ENCODE data around the gene CPNE1.

Gene CPNE1

GRCh38 chr20:35600993-35601973, 63.4 kb downstream of the CPNE1 start:
- H3K9ac ChIP-seq, result peak overlapping the region in 8 of 11 experiments; percentile 1 to 55 (median 26); a peak in 7 of 22 replicates
- TF ChIP-seq Cebpa-rat (IDR thresholded peaks at IDR 0.05), result no peak

GRCh38 chr20:35600176-35600992, 64.3 kb downstream of the CPNE1 start:
- TF ChIP-seq Cebpa-rat (IDR thresholded peaks at IDR 0.05), result no peak
- Histone ChIP-seq H3K4me1 (peaks cover 5 to 13% (median 12%) of the 10 kb centered on the region in 10 experiments; a peak in 18 of 20 replicates), H3K9ac (no peak overlapping the region), H3K9me3 (replicated peaks in 1 of 11) (no peaks in the 10 kb centered on the region), H3K4me3 (peak overlapping the region in 2 of 10 experiments; percentile 51 to 62; a peak in 4 of 20 replicates), H4K20me1 (peaks cover 0 to 16% (median 0%) of the 10 kb centered on the region in 11 experiments; a peak in 4 of 22 replicates), H3K4me2 (peak overlapping the region in 8 of 11 experiments; percentile 81 to 91 (median 86); a peak in 12 of 22 replicates), H3K36me3 (no peaks in the 10 kb centered on the region), H3K27me3 (peaks cover 27 to 45% (median 39%) of the 10 kb centered on the region in 11 experiments), H3K27ac (no peak overlapping the region)

More at GRCh38 chr20:35600993-35601973, 63.4 kb downstream of the CPNE1 start:
- Histone ChIP-seq H3K27me3 (peaks cover 27 to 45% (median 39%) of the 10 kb centered on the region in 11 experiments), H3K9me3 (replicated peaks in 1 of 11) (no peaks in the 10 kb centered on the region), H3K4me1 (peaks cover 5 to 13% (median 12%) of the 10 kb centered on the region in 10 experiments; a peak in 18 of 20 replicates), H3K4me3 (peak overlapping the region; percentile 35 to 62 (median 44); a peak in 19 of 20 replicates), H3K27ac (no peak overlapping the region), H3K36me3 (no peaks in the 10 kb centered on the region), H4K20me1 (peaks cover 0 to 16% (median 0%) of the 10 kb centered on the region in 11 experiments; a peak in 4 of 22 replicates), H3K4me2 (peak overlapping the region; percentile 76 to 91 (median 86))

- no peak overlapping the region for H3K4me2 ChIP-seq
- peaks cover 27 to 45% (median 39%) of the 10 kb centered on the region in 11 experiments for H3K27me3 ChIP-seq
- no peak for TF ChIP-seq Cebpa-rat (IDR thresholded peaks at IDR 0.05)
- no peaks in the 10 kb centered on the region for H3K9me3 ChIP-seq (replicated peaks in 1 of 11)
- H3K36me3 ChIP-seq, result no peaks in the 10 kb centered on the region
- H4K20me1 ChIP-seq, result peaks cover 0 to 16% (median 0%) of the 10 kb centered on the region in 11 experiments; a peak in 4 of 22 replicates
- no peak overlapping the region for H3K27ac ChIP-seq
- H3K9ac ChIP-seq, result no peak overlapping the region
- peaks cover 5 to 13% (median 12%) of the 10 kb centered on the region in 10 experiments; a peak in 18 of 20 replicates for H3K4me1 ChIP-seq
- H3K4me3 ChIP-seq, result no peak overlapping the region
These were observed 65.0 kb downstream of the CPNE1 start for GRCh38 chr20:35599776-35600120.

- Histone ChIP-seq H3K36me3 (no peaks in the 10 kb centered on the region), H3K4me2 (no peak overlapping the region), H3K9me3 (replicated peaks in 1 of 11) (no peaks in the 10 kb centered on the region), H3K4me1 (peaks cover 5 to 13% (median 12%) of the 10 kb centered on the region in 10 experiments; a peak in 18 of 20 replicates), H3K27me3 (peaks cover 27 to 45% (median 39%) of the 10 kb centered on the region in 11 experiments), H3K27ac (no peak overlapping the region), H3K4me3 (no peak overlapping the region), H4K20me1 (peaks cover 0 to 16% (median 0%) of the 10 kb centered on the region in 11 experiments; a peak in 4 of 22 replicates), H3K9ac (no peak overlapping the region)
- TF ChIP-seq Cebpa-rat (IDR thresholded peaks at IDR 0.05), result no peak
These were observed 65.6 kb downstream of the CPNE1 start for GRCh38 chr20:35598899-35599775.

- no peaks in the 10 kb centered on the region for H3K36me3 ChIP-seq
- peaks cover 5 to 13% (median 12%) of the 10 kb centered on the region in 10 experiments; a peak in 18 of 20 replicates for H3K4me1 ChIP-seq
- peaks cover 27 to 44% (median 39%) of the 10 kb centered on the region in 11 experiments for H3K27me3 ChIP-seq
- no peak overlapping the region for H3K9ac ChIP-seq
- H4K20me1 ChIP-seq, result peaks cover 0 to 16% (median 0%) of the 10 kb centered on the region in 11 experiments; a peak in 4 of 22 replicates
- H3K9me3 ChIP-seq (replicated peaks in 1 of 11), result no peaks in the 10 kb centered on the region
- H3K4me3 ChIP-seq, result no peak overlapping the region
- H3K4me2 ChIP-seq, result no peak overlapping the region
- H3K27ac ChIP-seq, result no peak overlapping the region
- TF ChIP-seq Cebpa-rat (IDR thresholded peaks at IDR 0.05), result no peak
These were observed 66.2 kb downstream of the CPNE1 start for GRCh38 chr20:35598476-35598875.

- H3K9ac ChIP-seq, result no peak overlapping the region
- no peak overlapping the region for H3K27ac ChIP-seq
- H3K27me3 ChIP-seq, result peaks cover 24 to 31% (median 28%) of the 10 kb centered on the region in 11 experiments
- H3K36me3 ChIP-seq, result no peaks in the 10 kb centered on the region
- no peaks in the 10 kb centered on the region for H3K9me3 ChIP-seq (replicated peaks in 1 of 11)
- no peak overlapping the region for H3K4me2 ChIP-seq
- peaks cover 5 to 20% (median 16%) of the 10 kb centered on the region in 10 experiments; a peak in 18 of 20 replicates for H3K4me1 ChIP-seq
- H3K4me3 ChIP-seq, result no peak overlapping the region
- TF ChIP-seq Cebpa-rat (IDR thresholded peaks at IDR 0.05), result no peak
- H4K20me1 ChIP-seq, result peaks cover 0 to 16% (median 0%) of the 10 kb centered on the region in 11 experiments; a peak in 4 of 22 replicates
These were observed 67.5 kb downstream of the CPNE1 start for GRCh38 chr20:35597186-35597585.

GRCh38 chr20:35595901-35596300, 68.8 kb downstream of the CPNE1 start:
- Histone ChIP-seq H3K4me3 (no peak overlapping the region), H3K27ac (no peak overlapping the region), H3K4me2 (no peak overlapping the region), H3K9ac (no peak overlapping the region), H3K4me1 (peaks cover under 1 to 14% (median 9%) of the 10 kb centered on the region in 10 experiments; a peak in 18 of 20 replicates), H3K9me3 (replicated peaks in 1 of 11) (no peaks in the 10 kb centered on the region), H3K36me3 (no peaks in the 10 kb centered on the region), H4K20me1 (peaks cover 0 to 10% (median 0%) of the 10 kb centered on the region in 11 experiments; a peak in 2 of 22 replicates), H3K27me3 (peaks cover 11 to 19% (median 15%) of the 10 kb centered on the region in 11 experiments)
- TF ChIP-seq Cebpa-rat (IDR thresholded peaks at IDR 0.05), result no peak
